Activated CD8-positive, alpha-beta T cell treated with anti-CD3 and anti-CD28 coated beads for 36 hours (primary cell): ENCODE results near the gene BLOC1S4. TPM values are rescaled to one million over a fixed set of nuclear protein-coding genes. Genes with fewer than 3 reads are reported as not detected.

Source experiments
- ATAC-seq: fragments of 200-7000 bp; cut with Tn5 transposase; one replicate; pipeline ENCODE4 v1.10.0; 2021; ENCODE audit warnings: mild to moderate bottlenecking, moderate library complexity
- CTCF ChIA-PET: fragments of 350-600 bp; sonication (Branson Sonifier 250); formaldehyde crosslinking; loops from one replicate; lab custom pipeline; 2021; ENCODE audit warnings: antibody characterized with exemption; lab: Charles Lee
- POLR2A ChIA-PET: fragments of 350-600 bp; sonication (Branson Sonifier 250); formaldehyde crosslinking; loops from one replicate; lab custom pipeline; 2021; ENCODE audit warnings: antibody characterized with exemption; lab: Charles Lee
- DNase-seq: peaks from one replicate; pipeline ENCODE4 v3.0.0-alpha.2; 2020
- H3K27ac Mint-ChIP-seq: one replicate; pipeline ENCODE4 v1.8.0; 2021; ENCODE audit warnings: mild to moderate bottlenecking, mixed read lengths
- H3K27me3 Mint-ChIP-seq: one replicate; pipeline ENCODE4 v1.8.0; 2021; ENCODE audit warnings: mixed read lengths
- H3K36me3 Mint-ChIP-seq: one replicate; pipeline ENCODE4 v1.8.0; 2021; ENCODE audit warnings: low read depth, mixed read lengths
- H3K4me1 Mint-ChIP-seq: one replicate; pipeline ENCODE4 v1.8.0; 2021; ENCODE audit warnings: low read depth, mixed read lengths
- H3K4me3 Mint-ChIP-seq: one replicate; pipeline ENCODE4 v1.8.0; 2021; ENCODE audit warnings: mild to moderate bottlenecking, moderate library complexity, mixed read lengths
- H3K9me3 Mint-ChIP-seq: one replicate; pipeline ENCODE4 v1.8.0; 2021; ENCODE audit warnings: mixed read lengths
- intact Hi-C: fragments of 100-400 bp; cut with micrococcal nuclease; formaldehyde crosslinking; loops from one replicate; pipeline ENCODE4 v1.10.0; 2022
- total RNA-seq, 2 experiments: library from RNA; stranded (reverse); gene quantifications; one replicate each; pipeline ENCODE4 v1.2.3, GENCODE V29; 2021
- TF ChIP-seq, protein P1 (sequence below): fragments of 200-600 bp; IDR thresholded peaks from one replicate; pipeline ENCODE4 v1.8.0; 2022; ENCODE audit warnings: antibody characterized with exemption, mild to moderate bottlenecking

The BLOC1S4 gene
- total RNA-seq, 2 experiments from 2014 or later, result 19.1 to 21.8 TPM

DNA sequence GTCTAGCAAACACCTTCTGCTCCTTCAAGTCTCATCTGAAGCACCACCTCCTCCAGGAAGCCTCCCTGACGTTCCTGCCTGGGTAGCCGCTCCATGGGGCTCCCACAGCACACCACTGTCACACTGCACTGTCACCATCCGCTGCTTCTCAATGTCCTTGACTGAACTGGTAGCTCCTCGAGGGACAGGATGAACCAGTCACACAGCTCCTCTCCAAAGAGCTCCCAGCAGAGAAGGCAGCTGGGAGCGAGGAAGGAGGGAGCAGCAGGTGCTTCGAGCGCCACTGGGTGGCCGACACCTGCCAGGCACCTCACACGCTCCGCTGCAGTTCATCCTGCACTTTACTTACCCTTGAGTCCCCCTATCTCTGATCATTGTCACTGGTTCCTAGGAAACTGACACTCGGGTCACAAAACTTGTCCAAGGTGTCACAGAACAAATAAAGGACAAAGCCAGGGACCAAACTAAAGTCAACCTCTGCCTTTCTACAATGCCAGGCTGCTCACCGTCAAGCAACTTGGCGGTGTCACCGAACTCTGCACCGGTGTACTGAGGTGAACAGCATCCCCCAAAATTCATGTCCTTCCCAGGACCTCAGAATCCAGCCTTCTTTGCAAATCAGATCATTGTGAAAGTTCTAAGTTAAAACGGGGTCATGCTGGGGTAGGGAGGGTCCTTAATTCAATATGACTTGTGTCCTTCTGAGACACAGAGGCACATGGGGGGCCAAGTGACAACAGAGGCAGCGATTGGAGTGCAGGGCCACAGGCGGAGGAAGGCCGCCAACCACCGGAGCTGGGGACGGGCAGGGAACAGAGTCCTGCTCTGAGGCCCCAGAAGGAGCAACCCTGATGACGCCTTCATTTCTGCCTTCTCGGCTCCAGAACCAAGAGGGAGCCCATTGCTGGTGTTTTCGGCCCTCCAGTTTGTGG, 27.8 kb upstream of the BLOC1S4 start:
- no peak for ATAC-seq
- ChIA-PET CTCF (interaction anchor here (0.8 to 3.4 kb wide), 5 partner anchors 12 to 185 kb away, joined by 3 to 40 read pairs (median 4); partner anchors contain the start of gene MRFAP1L1), POLR2A (interaction anchor here (1.0 to 6.9 kb wide), 5 partner anchors 7 to 230 kb away, joined by 3 to 74 read pairs (median 4); a partner anchor contains a TSS)
- intact Hi-C loops, result no loop called here
- Mint-ChIP-seq H3K36me3 (no peaks in the 10 kb centered on the region), H3K9me3 (no peaks in the 10 kb centered on the region), H3K27ac (peak overlapping the region; percentile 93), H3K27me3 (no peaks in the 10 kb centered on the region), H3K4me1 (peaks cover 62% of the 10 kb centered on the region), H3K4me3 (peak overlapping the region; percentile 74)
- no peak for DNase-seq
- TF ChIP-seq, protein P1, sequence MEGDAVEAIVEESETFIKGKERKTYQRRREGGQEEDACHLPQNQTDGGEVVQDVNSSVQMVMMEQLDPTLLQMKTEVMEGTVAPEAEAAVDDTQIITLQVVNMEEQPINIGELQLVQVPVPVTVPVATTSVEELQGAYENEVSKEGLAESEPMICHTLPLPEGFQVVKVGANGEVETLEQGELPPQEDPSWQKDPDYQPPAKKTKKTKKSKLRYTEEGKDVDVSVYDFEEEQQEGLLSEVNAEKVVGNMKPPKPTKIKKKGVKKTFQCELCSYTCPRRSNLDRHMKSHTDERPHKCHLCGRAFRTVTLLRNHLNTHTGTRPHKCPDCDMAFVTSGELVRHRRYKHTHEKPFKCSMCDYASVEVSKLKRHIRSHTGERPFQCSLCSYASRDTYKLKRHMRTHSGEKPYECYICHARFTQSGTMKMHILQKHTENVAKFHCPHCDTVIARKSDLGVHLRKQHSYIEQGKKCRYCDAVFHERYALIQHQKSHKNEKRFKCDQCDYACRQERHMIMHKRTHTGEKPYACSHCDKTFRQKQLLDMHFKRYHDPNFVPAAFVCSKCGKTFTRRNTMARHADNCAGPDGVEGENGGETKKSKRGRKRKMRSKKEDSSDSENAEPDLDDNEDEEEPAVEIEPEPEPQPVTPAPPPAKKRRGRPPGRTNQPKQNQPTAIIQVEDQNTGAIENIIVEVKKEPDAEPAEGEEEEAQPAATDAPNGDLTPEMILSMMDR, result no peak

DNA sequence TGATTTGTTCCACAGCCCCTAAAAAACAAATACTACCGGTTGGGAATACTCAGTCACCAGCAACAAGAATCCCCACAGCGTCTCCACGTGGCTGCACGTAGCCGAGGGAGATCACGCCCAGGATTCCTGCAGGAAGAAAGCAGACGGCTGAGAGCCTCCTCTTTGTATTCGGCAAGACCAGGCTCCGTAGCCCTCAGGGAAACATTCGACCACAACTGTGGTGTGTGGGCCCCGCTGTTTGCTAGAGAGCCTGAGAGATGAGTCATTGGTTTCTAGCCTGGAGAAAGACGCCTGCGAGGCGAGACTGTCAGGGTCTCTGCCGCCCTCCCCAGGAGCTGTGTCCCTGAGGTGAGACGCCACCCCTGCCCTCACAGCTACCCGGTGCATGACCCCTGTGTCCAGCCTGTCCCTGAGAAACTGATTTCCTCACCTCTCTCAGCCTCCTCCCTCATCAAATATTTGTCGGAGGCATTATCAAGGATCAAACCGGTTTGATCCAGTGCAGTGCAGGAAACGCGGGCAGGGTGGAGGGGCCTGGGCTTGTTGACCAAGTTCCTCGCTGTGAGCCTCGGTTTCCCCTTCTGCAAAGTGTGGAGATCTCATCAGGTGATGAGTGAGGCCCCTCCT, 27.0 kb upstream of the BLOC1S4 start:
- DNase-seq (peak; percentile 96), ATAC-seq (peak; percentile 85)
- Mint-ChIP-seq H3K4me3 (peak overlapping the region; percentile 74), H3K27ac (peak overlapping the region; percentile 93), H3K36me3 (no peaks in the 10 kb centered on the region), H3K4me1 (peaks cover 70% of the 10 kb centered on the region), H3K27me3 (no peaks in the 10 kb centered on the region), H3K9me3 (no peaks in the 10 kb centered on the region)
- TF ChIP-seq, protein P1, result no peak
- CTCF ChIA-PET, result interaction anchor here (0.8 to 3.4 kb wide), 8 partner anchors 8 to 185 kb away, joined by 3 to 40 read pairs (median 4); partner anchors contain the start of gene MRFAP1L1
- POLR2A ChIA-PET, result interaction anchor here (1.0 to 6.9 kb wide), 10 partner anchors 8 to 114 kb away, joined by 3 to 74 read pairs (median 4); partner anchors contain the start of genes BLOC1S4, MAN2B2 and MRFAP1L1
- intact Hi-C loops, result no loop called here

DNA sequence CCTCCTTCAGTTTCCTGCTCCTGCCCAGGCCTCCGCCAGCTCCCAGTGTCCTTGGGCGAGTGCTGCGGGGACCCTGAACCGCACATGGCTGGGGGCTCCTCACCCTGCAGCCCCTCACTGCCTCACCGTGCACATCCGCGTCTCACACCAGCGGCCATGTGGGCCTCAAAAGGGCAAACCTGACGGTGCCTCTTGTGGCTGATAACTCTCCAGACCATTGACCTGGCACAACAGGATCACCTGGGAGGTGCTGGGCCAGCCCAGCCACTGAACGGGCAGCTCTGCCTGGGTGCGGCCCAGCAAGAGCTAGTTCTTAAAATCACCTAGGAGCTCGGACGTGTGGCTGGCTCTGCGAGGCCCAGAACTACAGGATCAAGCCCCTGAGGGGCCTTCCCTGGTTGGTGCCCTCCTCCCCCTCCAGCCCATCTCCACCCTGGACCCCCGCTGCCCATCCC, 26.4 kb upstream of the BLOC1S4 start:
- H3K36me3 Mint-ChIP-seq, result no peaks in the 10 kb centered on the region
- intact Hi-C loops, result no loop called here
- H3K4me3 Mint-ChIP-seq, result peak overlapping the region; percentile 74
- ATAC-seq, result peak; percentile 10
- peak overlapping the region; percentile 93 for H3K27ac Mint-ChIP-seq
- TF ChIP-seq, protein P1, result no peak
- DNase-seq, result peak; percentile 39
- CTCF ChIA-PET, result interaction anchor here (0.8 to 3.4 kb wide), 9 partner anchors 8 to 185 kb away, joined by 3 to 40 read pairs (median 4); partner anchors contain the start of gene MRFAP1L1
- no peaks in the 10 kb centered on the region for H3K27me3 Mint-ChIP-seq
- H3K9me3 Mint-ChIP-seq, result no peaks in the 10 kb centered on the region
- POLR2A ChIA-PET, result interaction anchor here (0.7 to 6.9 kb wide), 11 partner anchors 9 to 195 kb away, joined by 3 to 74 read pairs (median 4); partner anchors contain the start of genes BLOC1S4, MAN2B2 and MRFAP1L1
- peaks cover 75% of the 10 kb centered on the region for H3K4me1 Mint-ChIP-seq

DNA sequence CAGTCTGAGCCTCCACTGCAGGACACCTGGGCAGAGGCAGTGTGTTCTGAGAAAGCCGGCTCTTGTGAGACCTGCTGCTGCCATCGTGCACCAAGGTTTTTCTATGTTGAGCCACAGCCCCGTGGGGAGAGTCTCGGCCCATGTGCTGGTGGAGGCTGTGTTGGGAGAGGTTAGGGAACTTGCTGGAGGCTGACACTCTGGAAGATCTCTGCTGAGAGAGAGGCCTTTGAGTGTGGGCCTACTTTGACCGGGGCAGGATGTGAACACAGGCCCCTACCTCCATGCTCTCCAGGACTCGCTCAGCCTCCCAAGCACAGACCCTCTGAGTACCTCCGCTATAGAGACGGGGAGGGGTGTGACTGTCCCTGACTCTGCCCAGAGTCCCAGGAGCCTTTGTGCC, 23.6 kb upstream of the BLOC1S4 start:
- no peak overlapping the region for H3K4me3 Mint-ChIP-seq
- no peak for ATAC-seq

More for the DNA sequence above, 23.6 kb upstream of the BLOC1S4 start:
- no peaks in the 10 kb centered on the region for H3K9me3 Mint-ChIP-seq
- H3K36me3 Mint-ChIP-seq, result no peaks in the 10 kb centered on the region
- H3K4me1 Mint-ChIP-seq, result peaks cover 88% of the 10 kb centered on the region
- H3K27ac Mint-ChIP-seq, result peak overlapping the region; percentile 92
- H3K27me3 Mint-ChIP-seq, result no peaks in the 10 kb centered on the region
- ChIA-PET POLR2A (interaction anchor here (1.5 to 6.9 kb wide), 3 partner anchors 16 to 23 kb away, joined by 5 to 74 read pairs (median 10); partner anchors contain the start of genes BLOC1S4 and MRFAP1L1), CTCF (interaction anchor here (1.1 to 2.9 kb wide), 5 partner anchors 9 to 19 kb away, joined by 3 to 8 read pairs (median 6); a partner anchor contains a TSS)
- intact Hi-C loops, result no loop called here
- TF ChIP-seq, protein P1, result no peak
- no peak for DNase-seq
